ENCODE measurements around the gene USH2A. TPM values are rescaled to one million over a fixed set of nuclear protein-coding genes. Genes with fewer than 3 reads are reported as not detected.

The USH2A gene
- total RNA-seq, 2 experiments from 2014 or later: not detected

GRCh38 chr1:215581896-215582295 is 841.4 kb downstream of the USH2A start:
- no peak for DNase-seq
- Mint-ChIP-seq H3K27me3 (no peaks in the 10 kb centered on the region), H3K9me3 (peaks cover 6% of the 10 kb centered on the region), H3K4me3 (no peak overlapping the region), H3K27ac (no peak overlapping the region), H3K36me3 (ENCODE audit: low read depth) (peaks cover 68% of the 10 kb centered on the region), H3K4me1 (ENCODE audit: low read depth) (no peaks in the 10 kb centered on the region)
- Histone ChIP-seq H3K36me3 (ENCODE audit: insufficient read depth, low read length) (no peaks in the 10 kb centered on the region), H3K27me3 (ENCODE audit: control insufficient read depth in 1 of 2, insufficient read depth in 2 of 2, low read length in 2 of 2) (no peaks in the 10 kb centered on the region), H3K4me1 (ENCODE audit: insufficient read depth, low read length) (no peaks in the 10 kb centered on the region), H3K4me3 (ENCODE audit: low read length) (no peak overlapping the region), H3K27ac (ENCODE audit: low read depth in 1 of 2, low read length in 2 of 2) (no peak overlapping the region), H3K9me3 (ENCODE audit: control insufficient read depth in 1 of 2, insufficient read depth in 1 of 2, low read length in 2 of 2) (no peaks in the 10 kb centered on the region)
- ChIA-PET POLR2A (no interaction called here), CTCF (no interaction called here)
- no peak for TF ChIP-seq CTCF (IDR thresholded peaks at IDR 0.05)
- intact Hi-C loops (cut with DNase I, micrococcal nuclease): no loop called here
- ATAC-seq (ENCODE audit: poor library complexity): no peak
